OCI-LY3 (cell line): ENCODE measurements around the gene MTUS2.

ENCODE experiments used
- H2AFZ ChIP-seq: fragments of 200-600, 300-600 bp; shearing (Covaris generic); 2 replicates; pipeline ENCODE4 v1.6.0; 2014; ENCODE audit warnings: antibody characterized with exemption, low read depth, low read length
- H3K27ac ChIP-seq: fragments of 200-600, 300-600 bp; sonication (generic); 2 replicates; pipeline ENCODE4 v1.5.1; 2014; ENCODE audit warnings: mild to moderate bottlenecking, low read length, moderate library complexity, mixed read lengths
- H3K27me3 ChIP-seq: fragments of 200-600, 300-600 bp; sonication (generic); 2 replicates; pipeline ENCODE4 v1.6.1; 2014; ENCODE audit warnings: low read depth, low read length, mixed read lengths
- H3K36me3 ChIP-seq: fragments of 200-600, 300-600 bp; sonication (generic); replicated peaks from 2 replicates; pipeline ENCODE3; 2014; ENCODE audit warnings: low read depth, low read length, mixed read lengths
- H3K4me1 ChIP-seq: fragments of 300-600, 200-600 bp; sonication (generic); 2 replicates; pipeline ENCODE4 v1.6.1; 2014; ENCODE audit warnings: low read length, mixed read lengths
- H3K4me2 ChIP-seq: fragments of 200-600, 300-600 bp; sonication (generic); 2 replicates; pipeline ENCODE4 v1.6.1; 2014; ENCODE audit warnings: low read length, mixed read lengths
- H3K4me3 ChIP-seq: fragments of 300-600, 200-600 bp; sonication (generic); 2 replicates; pipeline ENCODE4 v1.5.1; 2014; ENCODE audit warnings: antibody characterized with exemption, mild to moderate bottlenecking, low read length, moderate library complexity
- H3K79me2 ChIP-seq: fragments of 300-600, 200-600 bp; shearing (Covaris generic); 2 replicates; pipeline ENCODE4 v1.6.1; 2014; ENCODE audit warnings: mild to moderate bottlenecking, low read length, mixed read lengths
- H3K9ac ChIP-seq: fragments of 300-600, 200-600 bp; shearing (Covaris generic); 2 replicates; pipeline ENCODE4 v1.6.0; 2014; ENCODE audit warnings: mild to moderate bottlenecking, low read length, moderate library complexity
- H3K9me3 ChIP-seq: fragments of 200-600, 300-600 bp; shearing (Covaris generic); 2 replicates; pipeline ENCODE4 v1.6.1; 2014; ENCODE audit warnings: low read length, mixed read lengths; ENCODE audit not compliant: insufficient read depth
- H4K20me1 ChIP-seq: fragments of 200-600, 300-600 bp; sonication (generic); 2 replicates; pipeline ENCODE4 v1.6.1; 2016; ENCODE audit warnings: low read length, mixed read lengths; ENCODE audit not compliant: insufficient read depth
- CTCF ChIP-seq: fragments of 200-600, 300-600 bp; sonication (generic); IDR thresholded peaks from 2 replicates; pipeline ENCODE4 v1.5.1; 2014; ENCODE audit warnings: antibody characterized with exemption, low read length, low read depth
- EZH2phosphoT487 ChIP-seq: fragments of 200-600 bp; shearing (Covaris generic); IDR thresholded peaks from 2 replicates; pipeline ENCODE4 v1.6.1; 2018; ENCODE audit warnings: antibody characterized with exemption, mixed run types, low read depth

The MTUS2 gene

DNA sequence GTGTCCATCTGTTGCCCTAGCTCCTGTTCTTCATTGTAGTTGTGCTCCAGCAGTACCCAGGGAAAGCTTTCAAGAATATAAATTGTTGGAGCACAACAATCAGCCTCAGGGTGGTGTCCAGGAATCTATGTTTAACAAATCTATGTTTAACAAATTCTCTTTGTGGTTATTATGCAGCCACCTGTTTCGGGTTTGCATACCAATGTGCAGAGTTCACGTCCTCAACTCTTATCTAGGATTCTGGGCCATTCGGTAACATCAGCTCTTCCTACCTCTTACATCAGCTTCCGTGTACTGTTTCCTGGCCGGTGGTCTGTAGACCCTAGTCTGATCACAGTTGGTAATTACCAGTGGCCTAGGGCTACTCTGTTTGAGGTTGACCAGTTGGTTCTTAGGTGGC lies 17.0 kb downstream of the MTUS2 start:
- Histone ChIP-seq H4K20me1 (no peaks in the 10 kb centered on the region), H3K4me2 (no peak overlapping the region), H3K27ac (no peak overlapping the region), H3K36me3 (no peaks in the 10 kb centered on the region), H3K4me1 (no peaks in the 10 kb centered on the region), H3K4me3 (no peak overlapping the region), H2AFZ (no peak overlapping the region), H3K79me2 (no peaks in the 10 kb centered on the region), H3K9me3 (no peaks in the 10 kb centered on the region), H3K27me3 (no peaks in the 10 kb centered on the region), H3K9ac (no peak overlapping the region)
- no peak for TF ChIP-seq EZH2phosphoT487

GRCh38 chr13:28843639-28844038 lies 23.5 kb downstream of the MTUS2 start:
- H3K4me3 ChIP-seq = no peak overlapping the region
- no peaks in the 10 kb centered on the region for H4K20me1 ChIP-seq
- H3K9ac ChIP-seq = no peak overlapping the region
- TF ChIP-seq EZH2phosphoT487 (no peak), CTCF (no peak)
- no peak overlapping the region for H2AFZ ChIP-seq
- H3K4me1 ChIP-seq = no peaks in the 10 kb centered on the region
- no peaks in the 10 kb centered on the region for H3K79me2 ChIP-seq
- H3K9me3 ChIP-seq = no peaks in the 10 kb centered on the region
- no peaks in the 10 kb centered on the region for H3K36me3 ChIP-seq
- no peak overlapping the region for H3K4me2 ChIP-seq
- H3K27me3 ChIP-seq = no peaks in the 10 kb centered on the region
- no peak overlapping the region for H3K27ac ChIP-seq

DNA sequence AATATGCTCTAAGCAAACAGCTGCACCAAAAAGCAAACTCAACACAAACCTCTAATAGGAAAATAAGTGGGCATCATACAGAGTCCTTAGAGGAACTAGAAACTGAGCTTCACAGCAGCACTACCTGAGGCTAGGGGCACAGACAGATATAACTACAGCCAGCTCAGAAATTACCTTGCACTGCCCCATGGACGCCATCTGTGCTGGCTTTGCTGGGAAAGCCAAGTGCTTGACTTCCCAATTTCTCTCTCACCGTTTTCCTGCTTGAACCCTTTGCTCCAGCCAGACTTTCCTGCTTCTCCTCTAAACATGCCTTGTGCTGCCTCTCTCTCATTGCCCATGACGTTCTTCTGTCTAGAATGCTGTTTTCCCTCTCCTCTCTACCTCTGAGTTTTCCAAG lies 29.3 kb downstream of the MTUS2 start:
- Histone ChIP-seq H3K4me3 (no peak overlapping the region), H3K27me3 (peaks cover 6% of the 10 kb centered on the region; the same call in 1 of the 2 replicates), H4K20me1 (no peaks in the 10 kb centered on the region), H2AFZ (no peak overlapping the region), H3K9ac (no peak overlapping the region), H3K4me1 (peaks cover 7% of the 10 kb centered on the region), H3K27ac (no peak overlapping the region), H3K9me3 (no peaks in the 10 kb centered on the region), H3K79me2 (no peaks in the 10 kb centered on the region), H3K36me3 (no peaks in the 10 kb centered on the region), H3K4me2 (no peak overlapping the region)
- TF ChIP-seq EZH2phosphoT487 (no peak), CTCF (no peak)

DNA sequence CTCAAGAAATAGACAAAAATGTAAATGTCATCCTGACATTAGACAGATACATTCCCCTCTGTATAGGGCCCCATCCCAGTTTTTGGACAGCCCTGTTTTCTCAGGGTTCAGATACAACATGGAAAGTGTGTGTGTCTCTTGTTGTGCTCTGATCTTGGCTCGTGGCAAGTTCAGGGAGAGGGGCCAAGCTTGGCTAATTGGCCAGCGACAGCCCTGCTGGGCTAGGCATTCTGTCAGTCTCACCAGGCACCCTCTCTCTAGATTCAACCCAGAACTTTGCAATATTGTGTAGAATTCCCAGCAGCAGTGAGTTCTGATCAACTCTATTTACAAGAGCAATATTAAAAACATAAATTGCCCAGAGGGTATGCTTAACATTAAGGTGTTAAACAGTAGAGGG lies 30.1 kb downstream of the MTUS2 start:
- TF ChIP-seq EZH2phosphoT487 = no peak
- no peak for TF ChIP-seq CTCF
- Histone ChIP-seq H3K4me2 (no peak overlapping the region), H3K4me1 (peaks cover 7% of the 10 kb centered on the region)

GRCh38 chr13:28851422-28851821 lies 31.3 kb downstream of the MTUS2 start:
- no peaks in the 10 kb centered on the region for H3K36me3 ChIP-seq
- H3K27ac ChIP-seq = no peak overlapping the region
- H2AFZ ChIP-seq = no peak overlapping the region
- peaks cover 7% of the 10 kb centered on the region for H3K4me1 ChIP-seq
- no peaks in the 10 kb centered on the region for H4K20me1 ChIP-seq
- TF ChIP-seq CTCF (no peak), EZH2phosphoT487 (no peak)
- H3K79me2 ChIP-seq = no peaks in the 10 kb centered on the region
- H3K4me3 ChIP-seq = no peak overlapping the region
- no peak overlapping the region for H3K4me2 ChIP-seq
- no peak overlapping the region for H3K9ac ChIP-seq
- H3K27me3 ChIP-seq = peaks cover 6% of the 10 kb centered on the region; the same call in 1 of the 2 replicates
- no peaks in the 10 kb centered on the region for H3K9me3 ChIP-seq

More for the DNA sequence above, 30.1 kb downstream of the MTUS2 start:
- peaks cover 6% of the 10 kb centered on the region; the same call in 1 of the 2 replicates for H3K27me3 ChIP-seq
- no peaks in the 10 kb centered on the region for H4K20me1 ChIP-seq
- H3K36me3 ChIP-seq = no peaks in the 10 kb centered on the region
- H3K27ac ChIP-seq = no peak overlapping the region
- H3K9ac ChIP-seq = no peak overlapping the region
- no peaks in the 10 kb centered on the region for H3K79me2 ChIP-seq
- H2AFZ ChIP-seq = no peak overlapping the region
- H3K4me3 ChIP-seq = no peak overlapping the region
- no peaks in the 10 kb centered on the region for H3K9me3 ChIP-seq
